Epidermal melanocyte (primary cell): ENCODE data around the gene CLPSL1.

Experiments used
- DNase-seq: peaks from one replicate; pipeline ENCODE4 v3.0.0; 2011; ENCODE audit warnings: low spot score; ENCODE audit not compliant: insufficient read length

The CLPSL1 gene

GRCh38 chr6:35757456-35758123, 23.2 kb upstream of the CLPSL1 start:
- no peak for DNase-seq

GRCh38 chr6:35759426-35759825, 21.4 kb upstream of the CLPSL1 start:
- no peak for DNase-seq

DNA sequence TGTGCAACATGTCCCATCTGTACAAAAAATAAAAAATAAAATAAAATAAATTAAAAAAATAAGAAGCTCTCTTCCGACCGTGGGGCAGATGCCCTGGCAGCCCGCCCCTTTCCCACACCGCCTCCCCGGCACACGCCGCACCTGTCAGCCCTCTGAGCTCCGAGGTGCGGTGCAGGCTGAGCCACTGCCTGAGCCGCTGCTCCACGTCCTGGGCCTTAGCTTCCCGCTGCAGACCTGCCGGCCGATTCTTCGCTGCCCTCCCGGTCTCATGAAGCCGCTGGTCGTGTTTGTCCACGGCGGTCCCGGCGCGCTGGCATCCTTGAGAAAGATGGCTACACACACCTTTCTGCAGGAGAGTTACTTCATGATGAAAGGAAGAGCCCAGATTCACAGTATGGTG, 15.1 kb upstream of the CLPSL1 start:
- no peak for DNase-seq

- DNase-seq: no peak
Observed at GRCh38 chr6:35769211-35769610, 11.6 kb upstream of the CLPSL1 start.

DNA sequence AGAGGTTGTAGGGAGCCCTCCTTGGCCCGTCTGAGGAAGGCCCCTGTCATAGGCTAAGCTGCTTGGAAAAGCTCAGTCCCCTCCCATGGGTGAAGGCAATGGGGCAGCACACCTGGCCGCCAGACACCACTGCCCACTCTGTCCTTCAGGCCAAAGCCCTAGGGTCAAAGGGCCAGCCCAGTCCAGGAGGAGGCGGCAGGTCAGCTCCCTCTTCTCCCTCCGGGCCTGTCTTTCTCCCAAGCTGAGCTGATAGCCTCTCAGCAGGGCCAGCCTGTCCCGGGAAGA, 9.5 kb upstream of the CLPSL1 start:
- no peak for DNase-seq

DNA sequence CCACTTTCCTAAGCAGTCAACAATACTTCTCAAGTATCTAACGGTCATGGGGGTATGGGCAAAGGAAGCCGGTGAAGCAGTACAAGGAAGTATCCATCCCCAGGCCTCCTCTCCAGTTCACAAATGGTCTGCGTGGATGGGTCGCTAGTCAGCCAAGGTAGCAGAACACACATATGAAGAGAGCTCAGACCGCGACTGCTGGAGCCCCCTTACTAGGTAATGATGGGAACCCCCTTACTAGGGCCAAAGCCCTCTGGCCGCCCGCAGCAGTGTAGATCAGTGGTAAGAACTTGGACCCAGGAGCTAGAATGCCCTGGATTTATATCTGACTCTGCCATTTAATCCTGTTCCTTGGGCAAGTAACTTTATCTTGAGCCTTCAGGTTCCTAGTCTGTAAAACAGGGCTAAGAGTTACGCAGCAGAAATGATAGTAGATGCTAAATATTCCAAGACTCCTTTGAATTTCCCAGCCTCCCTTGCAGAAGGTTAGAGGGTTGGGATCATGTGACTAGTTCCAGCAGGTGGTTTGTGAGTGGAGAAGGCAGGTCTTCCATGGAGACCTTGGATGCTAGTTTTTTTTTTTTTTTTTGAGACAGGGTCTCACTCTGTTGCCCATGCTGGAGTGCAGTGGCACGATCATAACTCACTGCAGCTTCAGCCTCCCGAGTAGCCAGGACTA, 6.6 kb upstream of the CLPSL1 start:
- no peak for DNase-seq

- DNase-seq: no peak
Observed at GRCh38 chr6:35775031-35775430, 5.8 kb upstream of the CLPSL1 start.

GRCh38 chr6:35776364-35777215, 4.2 kb upstream of the CLPSL1 start, which contains the start of gene CLPSL2:
TSS of gene CLPSL2 (plus strand) at chr6:35776598. CDS start at chr6:35776619, 21 bp downstream.
- DNase-seq: no peak

DNA sequence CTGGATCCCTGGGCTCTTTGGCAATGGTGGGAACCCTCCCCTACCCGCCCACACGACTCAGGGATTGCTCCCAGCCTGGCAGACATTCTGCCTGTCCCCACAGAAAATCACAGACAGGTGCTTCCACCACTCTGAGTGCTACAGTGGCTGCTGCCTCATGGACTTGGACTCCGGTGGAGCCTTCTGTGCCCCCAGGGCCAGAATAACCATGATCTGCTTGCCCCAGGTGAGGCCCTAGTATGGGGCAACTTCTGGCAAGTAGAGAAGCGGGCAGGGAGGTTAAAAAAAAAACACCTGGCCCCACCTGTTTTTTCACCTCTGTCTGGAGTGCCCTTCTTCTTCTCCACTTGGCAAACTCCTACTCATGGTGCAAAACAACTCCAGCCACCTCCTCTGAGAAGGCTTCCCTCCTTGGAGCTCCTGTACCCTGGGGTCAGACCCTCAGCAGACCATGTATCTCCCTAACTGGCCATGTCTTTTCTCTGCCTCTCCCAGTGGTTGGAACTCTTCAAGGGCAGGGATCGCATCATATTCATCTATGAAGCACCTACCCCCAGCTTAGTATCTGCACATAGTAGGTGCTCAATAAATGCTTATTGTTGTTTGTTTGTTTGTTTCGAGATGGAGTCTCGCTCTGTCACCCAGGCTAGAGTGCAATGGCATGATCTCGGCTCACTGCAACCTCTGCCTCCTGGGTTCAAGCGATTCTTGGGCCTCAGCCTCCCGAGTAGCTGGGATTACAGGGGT, 3.3 kb upstream of the CLPSL1 start:
- no peak for DNase-seq

DNA sequence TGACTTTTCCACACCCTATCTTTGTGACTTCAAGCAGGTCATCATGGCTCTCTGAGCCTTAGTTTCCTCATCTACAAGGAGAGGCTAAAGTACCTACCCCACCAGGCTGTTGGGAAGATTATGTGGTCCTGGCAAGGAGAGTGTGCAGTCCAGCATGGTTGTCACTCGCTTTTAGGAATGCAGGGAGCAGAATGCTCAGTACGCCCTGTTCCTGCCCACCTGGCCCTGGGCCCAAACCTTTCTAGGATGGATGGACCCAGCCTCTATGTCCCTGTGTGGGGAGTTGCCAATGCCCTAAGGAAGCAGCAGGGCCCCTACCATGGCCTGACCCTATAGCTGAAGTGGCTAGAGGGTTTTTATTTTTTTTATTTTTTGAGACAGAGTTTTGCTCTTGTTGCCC, 2.4 kb upstream of the CLPSL1 start:
- DNase-seq: no peak

GRCh38 chr6:35781290-35781689, 471 bp downstream of the CLPSL1 start:
- peak; percentile 8 for DNase-seq

DNA sequence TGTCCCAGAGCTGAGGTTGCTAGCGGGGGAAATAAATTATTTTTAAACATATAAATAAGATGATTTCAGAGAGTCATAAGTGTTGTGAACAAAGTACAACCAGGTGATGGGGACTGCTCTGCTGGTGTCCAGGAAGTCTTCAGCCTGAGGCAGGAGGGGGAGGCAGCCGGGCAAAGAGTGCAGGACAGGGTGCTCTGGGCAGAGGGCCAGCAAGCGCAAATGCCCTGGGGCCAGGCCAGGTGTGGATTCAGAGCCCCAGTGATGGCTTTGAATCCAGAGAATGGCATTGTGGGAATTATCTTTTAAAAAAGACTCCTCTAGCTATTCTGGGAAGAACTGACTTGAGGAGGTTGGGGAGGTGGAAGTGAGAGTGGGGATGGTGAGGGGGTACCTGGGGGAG, 1.6 kb downstream of the CLPSL1 start:
- no peak for DNase-seq

DNA sequence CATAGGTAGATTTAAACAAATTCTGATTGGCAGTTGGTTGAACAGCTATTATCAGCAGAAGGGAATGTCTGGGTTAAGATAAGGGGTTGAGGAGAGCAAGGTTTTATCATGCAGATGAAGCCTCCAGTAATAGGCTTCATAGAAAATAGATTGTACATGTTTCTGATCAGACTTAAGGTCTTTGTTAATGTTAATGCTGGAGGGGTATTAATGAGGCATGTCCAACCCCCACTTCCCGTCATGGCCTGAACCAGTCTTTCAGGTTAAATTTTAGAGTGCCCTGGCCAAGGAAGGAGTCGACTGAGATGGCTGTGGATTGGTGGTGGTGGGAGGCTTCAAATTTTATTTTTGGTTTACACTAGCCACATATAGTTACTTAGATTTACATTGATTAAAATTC, 3.4 kb downstream of the CLPSL1 start:
- peak; percentile 5 for DNase-seq

- DNase-seq: no peak
Observed at GRCh38 chr6:35786272-35786671, 5.5 kb downstream of the CLPSL1 start.

DNA sequence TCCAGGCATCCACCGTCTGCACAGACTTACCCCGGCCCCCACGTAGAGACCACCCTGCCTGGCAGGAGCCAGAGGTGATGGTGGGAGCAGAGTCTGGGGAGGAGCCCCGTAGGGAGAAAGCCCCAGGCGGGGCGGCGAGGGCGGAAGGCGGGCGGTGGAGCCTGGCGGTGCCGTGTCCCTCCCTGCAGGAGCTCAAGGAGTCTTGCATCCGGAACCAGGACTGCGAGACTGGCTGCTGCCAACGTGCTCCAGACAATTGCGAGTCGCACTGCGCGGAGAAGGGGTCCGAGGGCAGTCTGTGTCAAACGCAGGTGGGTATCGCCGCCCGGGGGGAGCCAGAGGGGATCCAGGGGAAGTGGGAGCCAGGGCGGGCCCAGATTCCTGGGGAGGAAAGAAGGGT, 6.0 kb downstream of the CLPSL1 start:
- peak; percentile 14 for DNase-seq

DNA sequence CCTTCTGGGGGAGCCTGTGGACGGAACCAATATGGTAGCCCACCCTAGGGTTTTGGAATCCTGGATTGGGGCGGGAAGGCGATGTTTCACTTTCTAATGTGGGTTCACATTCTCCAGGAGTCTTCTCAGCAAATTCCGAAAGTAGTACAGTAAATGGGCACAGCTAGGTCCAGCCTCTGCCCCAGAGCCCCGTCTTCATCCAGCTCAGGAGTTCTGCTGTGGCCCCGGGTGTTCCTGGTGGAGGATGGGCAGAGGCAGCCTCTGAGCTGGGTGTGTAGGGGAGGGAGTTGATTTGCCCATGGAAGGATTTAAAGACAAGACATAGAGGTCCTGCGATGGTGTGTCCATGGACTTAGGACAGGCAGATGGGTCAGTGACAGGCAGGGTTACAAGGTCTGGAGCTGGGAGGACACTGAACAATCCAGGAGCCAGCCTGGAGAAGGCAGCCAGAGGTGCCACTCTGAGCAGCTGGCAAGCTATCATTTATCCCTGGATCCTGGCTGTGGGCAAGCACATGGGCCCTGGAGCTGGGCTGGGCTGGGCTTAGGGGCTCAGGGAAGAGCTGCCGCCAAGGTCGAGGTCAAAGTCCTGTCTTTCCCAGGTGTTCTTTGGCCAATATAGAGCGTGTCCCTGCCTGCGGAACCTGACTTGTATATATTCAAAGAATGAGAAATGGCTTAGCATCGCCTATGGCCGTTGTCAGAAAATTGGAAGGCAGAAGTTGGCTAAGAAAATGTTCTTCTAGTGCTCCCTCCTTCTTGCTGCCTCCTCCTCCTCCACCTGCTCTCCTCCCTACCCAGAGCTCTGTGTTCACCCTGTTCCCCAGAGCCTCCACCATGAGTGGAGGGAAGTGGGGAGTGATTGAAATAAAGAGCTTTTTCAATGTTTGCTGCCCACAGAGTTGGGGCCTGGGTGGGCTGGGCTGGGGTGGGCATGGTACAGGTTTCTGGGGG, 6.7 kb downstream of the CLPSL1 start:
- peak; percentile 15 for DNase-seq

DNA sequence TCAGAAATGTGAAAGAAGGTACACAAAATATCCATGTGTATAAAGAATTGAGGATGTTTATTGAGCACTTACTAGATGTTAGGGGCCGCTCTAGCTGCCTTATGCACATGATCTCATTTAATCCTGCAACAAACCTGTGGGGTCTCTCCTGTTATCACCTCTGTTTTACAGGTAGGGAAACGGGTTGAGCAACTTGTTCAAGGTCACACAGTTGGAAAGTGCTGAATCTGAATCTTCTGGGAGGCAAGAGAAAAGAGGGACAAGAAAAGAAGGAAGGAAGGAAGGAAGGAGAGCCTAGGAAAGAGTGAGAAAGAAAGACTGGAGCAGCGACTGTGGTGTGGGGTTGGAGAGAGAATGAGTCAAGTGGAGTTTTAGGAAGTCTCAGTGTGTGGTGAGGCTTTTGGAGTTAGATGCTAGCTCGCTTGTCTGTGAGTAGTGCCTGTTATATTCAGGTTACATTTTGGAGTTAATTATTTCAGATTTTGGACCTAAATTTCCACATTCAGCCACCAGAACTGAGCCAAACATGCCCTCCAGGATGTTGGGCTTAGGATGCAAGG, 7.7 kb downstream of the CLPSL1 start:
- peak; percentile 15 for DNase-seq

DNA sequence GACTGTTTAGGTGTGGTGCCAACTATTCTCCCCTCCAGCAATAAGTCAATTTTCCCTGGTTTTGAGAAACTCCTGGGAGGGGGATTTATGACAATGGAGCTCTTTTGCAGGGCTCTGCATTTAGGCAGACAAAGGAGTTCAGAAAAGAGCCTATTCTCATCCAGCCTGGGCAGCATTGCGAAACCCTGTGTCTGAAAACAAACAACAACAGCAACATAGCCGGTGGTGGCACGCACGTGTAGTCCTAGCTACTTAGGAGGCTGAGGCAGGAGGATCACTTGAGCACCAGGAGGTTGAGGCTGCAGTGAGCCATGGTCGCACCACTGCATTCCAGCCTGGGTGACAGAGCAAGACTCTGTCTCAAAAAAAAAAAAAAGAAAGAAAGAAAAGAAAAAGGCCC, 9.9 kb downstream of the CLPSL1 start:
- DNase-seq: peak; percentile 22

- peak; percentile 12 for DNase-seq
Observed at GRCh38 chr6:35794536-35795452, 14.0 kb downstream of the CLPSL1 start.
